ENCODE data around the gene RTL1.

The RTL1 gene

DNA sequence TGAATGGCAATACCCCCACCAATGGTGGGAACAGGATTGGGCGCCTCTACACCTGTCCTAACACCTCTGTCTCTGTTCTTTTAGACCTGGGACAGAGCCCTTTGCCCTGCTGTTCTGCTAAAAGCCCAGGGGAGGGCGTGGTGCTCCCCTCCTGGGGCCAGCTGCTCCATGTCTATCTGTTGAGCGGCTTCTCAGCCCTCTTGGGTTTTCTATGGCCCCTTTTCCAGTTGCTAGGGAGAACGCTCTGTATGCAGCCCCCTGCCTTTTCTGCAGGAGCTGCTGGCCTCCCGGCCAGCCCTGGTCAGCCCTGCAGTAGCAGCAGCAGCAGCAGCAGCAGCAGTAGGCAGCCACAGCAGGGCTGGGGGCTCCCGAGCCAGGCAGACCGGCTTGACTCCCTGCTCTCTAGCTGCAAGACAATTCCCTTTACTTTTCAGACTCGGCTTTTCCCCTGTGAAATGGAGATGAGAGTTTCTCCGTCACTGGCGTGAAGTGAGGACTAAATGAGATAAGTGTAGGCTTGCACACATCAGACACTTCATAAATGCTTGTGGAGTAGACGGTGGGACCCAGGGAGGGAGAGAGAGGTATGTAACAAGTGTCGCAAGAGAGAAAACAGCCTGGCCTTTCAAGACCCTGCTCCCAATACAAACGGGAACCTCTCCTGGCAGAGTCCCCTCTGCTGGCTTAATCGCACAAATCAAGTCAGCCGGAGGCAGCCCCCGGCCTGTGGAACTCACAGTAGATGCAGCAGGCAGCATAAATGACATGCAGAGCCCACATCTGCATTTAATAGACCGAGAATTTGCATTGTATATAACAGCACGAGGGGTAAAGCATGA lies 1.0 kb downstream of the RTL1 start:
- DNase-seq (ENCODE audit: low spot score) = no peak
- Mint-ChIP-seq H3K9me3 (no peaks in the 10 kb centered on the region), H3K4me3 (no peak overlapping the region), H3K4me1 (ENCODE audit: low read depth) (no peaks in the 10 kb centered on the region), H3K27ac (no peak overlapping the region), H3K36me3 (ENCODE audit: low read depth) (no peaks in the 10 kb centered on the region), H3K27me3 (ENCODE audit: low read depth) (peaks cover 53% of the 10 kb centered on the region)

DNA sequence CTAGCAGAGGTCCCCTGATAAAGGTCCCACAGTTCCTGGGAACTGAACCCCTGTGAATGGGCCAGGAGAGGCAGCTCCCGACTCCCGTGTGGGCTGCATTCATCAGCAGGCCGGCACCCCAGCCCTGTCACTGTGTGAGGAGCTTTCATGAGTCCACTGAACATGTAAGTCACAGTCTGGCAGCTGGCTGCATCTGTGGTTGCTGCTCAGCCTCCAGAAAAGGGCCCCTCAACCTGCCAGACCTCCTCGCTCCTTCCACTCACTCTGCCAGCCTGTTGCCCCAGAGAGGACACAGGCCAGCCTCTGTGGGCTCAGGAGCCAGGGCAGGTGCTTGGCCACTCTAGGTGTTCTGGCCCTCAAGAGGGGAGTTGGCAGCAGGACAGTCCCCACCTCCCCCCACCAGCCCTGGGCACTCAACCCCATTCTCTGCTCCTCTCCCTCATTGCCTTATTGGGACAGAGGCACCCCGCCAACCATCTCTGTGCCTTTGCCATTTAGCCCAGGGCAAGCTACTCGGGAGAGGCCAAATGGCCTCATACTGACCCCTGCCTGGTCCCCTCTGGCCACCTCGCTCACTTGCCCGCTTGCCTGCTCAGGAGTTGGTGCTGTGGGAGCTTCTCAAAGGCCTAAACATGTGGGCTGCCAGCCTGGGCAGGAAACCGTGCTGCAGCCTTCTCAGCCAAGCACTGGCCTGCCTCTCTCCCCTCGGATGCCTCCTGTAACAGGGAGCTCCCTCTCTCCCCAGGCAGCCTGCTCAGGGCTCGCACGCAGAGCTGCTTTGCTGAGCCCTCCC lies 1.9 kb downstream of the RTL1 start:
- no peak for DNase-seq (ENCODE audit: low spot score)
- Mint-ChIP-seq H3K36me3 (ENCODE audit: low read depth) (no peaks in the 10 kb centered on the region), H3K27ac (no peak overlapping the region), H3K9me3 (no peaks in the 10 kb centered on the region), H3K4me1 (ENCODE audit: low read depth) (no peaks in the 10 kb centered on the region), H3K27me3 (ENCODE audit: low read depth) (peaks cover 53% of the 10 kb centered on the region), H3K4me3 (no peak overlapping the region)

DNA sequence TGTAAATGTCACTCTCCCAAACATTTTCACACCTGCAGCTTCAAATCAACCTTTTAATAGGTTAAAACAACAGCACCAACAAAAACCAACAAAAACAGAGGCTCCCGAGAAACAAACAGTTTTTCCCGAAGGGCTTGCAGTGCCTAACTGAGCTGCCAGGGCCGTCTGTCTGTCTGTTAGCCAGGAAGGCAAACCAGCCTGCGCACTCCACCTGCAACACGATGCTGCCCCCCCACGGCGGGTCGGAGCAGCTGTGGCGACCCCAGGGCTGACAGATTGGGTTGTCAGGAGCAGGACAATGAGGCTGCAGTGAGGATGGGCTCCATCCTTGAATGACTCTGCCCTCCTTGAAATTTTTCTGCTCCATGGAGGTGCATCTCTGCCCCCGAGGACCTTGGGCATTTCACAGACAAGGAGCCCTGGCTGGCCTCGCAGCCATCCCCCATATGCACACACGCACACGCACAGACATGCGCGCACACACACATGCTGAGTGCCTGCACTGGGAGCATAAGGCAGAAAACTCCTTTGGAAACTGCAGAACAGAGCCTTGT lies 2.6 kb downstream of the RTL1 start:
- Mint-ChIP-seq H3K27me3 (ENCODE audit: low read depth) (peaks cover 53% of the 10 kb centered on the region), H3K36me3 (ENCODE audit: low read depth) (no peaks in the 10 kb centered on the region)

DNA sequence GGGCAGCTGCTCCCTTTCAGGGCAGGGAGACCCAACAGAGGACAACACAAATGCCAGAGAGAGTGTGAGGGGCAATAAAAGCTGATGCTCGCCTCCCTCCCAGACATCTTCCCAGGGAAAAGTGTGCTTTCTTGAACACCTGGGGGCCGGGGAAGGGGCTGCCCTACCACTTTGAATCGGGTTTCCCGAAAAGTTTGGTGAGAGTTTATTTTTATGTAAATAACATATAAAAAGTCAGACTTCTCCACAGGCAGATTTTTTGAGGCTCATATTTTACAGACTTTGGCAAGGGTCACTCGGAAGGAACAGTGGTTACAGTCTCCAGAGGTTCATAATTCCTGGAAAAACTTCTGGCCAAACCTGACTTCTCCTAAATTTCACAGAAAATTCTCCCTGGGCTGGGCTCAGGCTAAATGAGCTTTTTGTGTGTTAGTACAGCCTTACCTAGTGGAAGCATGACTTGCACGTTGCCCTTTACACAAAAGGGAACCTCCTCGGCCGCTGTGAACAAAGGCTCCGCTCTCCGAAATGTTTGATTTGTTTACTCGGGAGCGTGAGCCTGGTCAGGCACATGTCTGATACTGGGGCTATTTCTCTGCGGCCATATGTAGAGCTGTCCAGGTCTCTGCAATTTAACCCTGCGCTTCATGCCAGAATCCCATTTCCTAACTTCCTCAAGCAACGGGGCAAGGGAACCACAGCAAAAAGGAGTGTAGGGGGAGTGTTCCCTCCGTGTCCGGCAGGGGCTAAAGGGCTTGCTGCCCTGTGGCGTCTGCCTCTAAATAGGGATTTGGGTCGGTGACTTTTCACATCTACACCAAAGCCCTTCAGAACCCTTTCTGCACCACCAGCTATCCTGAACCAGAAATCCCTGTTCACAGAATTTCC lies 3.4 kb downstream of the RTL1 start:
- H3K4me1 Mint-ChIP-seq (ENCODE audit: low read depth) = no peaks in the 10 kb centered on the region
- DNase-seq (ENCODE audit: low spot score) = no peak
- peaks cover 47% of the 10 kb centered on the region for H3K27me3 Mint-ChIP-seq (ENCODE audit: low read depth)
- no peak overlapping the region for H3K27ac Mint-ChIP-seq
- no peaks in the 10 kb centered on the region for H3K36me3 Mint-ChIP-seq (ENCODE audit: low read depth)
- H3K4me3 Mint-ChIP-seq = no peak overlapping the region
- no peaks in the 10 kb centered on the region for H3K9me3 Mint-ChIP-seq

More for the DNA sequence above, 2.6 kb downstream of the RTL1 start:
- no peak for DNase-seq (ENCODE audit: low spot score)
- Mint-ChIP-seq H3K27ac (no peak overlapping the region), H3K4me3 (no peak overlapping the region), H3K9me3 (no peaks in the 10 kb centered on the region), H3K4me1 (ENCODE audit: low read depth) (no peaks in the 10 kb centered on the region)

DNA sequence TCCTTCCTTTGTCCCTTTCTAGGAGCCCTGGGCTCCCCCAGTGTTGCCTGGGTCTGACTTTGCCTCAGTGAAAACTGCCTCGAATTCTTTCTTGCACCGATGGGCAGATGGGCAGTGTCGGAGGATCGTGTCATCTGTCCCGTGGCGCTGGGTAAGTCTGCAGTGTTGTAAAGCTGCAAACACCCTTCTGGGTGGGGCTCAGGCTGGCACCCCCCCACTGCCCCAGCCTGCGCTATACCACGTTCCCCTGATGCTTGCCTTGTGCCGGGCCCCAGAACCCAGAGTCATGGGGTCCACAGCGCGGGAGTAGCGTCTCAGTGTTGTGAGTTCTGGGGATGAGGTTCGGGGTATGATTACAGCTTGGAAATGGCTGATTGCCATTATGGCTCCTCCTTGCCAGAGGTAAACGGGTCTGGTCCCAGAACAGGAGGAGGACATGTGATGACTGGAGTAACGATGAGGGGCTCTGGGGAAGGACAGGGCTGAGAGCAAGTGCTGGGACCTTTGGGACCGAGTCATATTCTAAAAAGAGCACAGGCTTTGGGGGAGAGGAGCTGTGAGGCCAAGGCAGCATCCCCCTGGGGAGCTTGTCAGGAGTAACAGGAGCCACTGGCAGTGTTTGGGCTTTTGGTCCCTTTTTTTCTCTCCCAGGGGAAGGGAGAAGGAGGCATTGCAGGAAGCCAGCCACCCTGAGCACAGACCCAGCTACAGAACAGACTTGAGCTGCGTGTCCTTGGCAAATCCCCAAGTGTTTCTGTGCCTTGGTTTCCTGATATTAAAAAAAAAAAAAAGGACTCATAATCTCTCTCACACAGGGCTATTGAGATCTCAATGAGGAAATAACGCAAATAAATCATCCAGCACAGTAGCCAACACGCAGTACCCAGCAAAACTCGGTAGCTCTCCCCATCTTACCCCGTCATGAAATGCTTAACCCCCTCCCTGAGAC lies 4.3 kb downstream of the RTL1 start:
- H3K9me3 Mint-ChIP-seq = no peaks in the 10 kb centered on the region
- DNase-seq (ENCODE audit: low spot score) = no peak
- no peak overlapping the region for H3K27ac Mint-ChIP-seq
- H3K4me3 Mint-ChIP-seq = no peak overlapping the region
- H3K27me3 Mint-ChIP-seq (ENCODE audit: low read depth) = peaks cover 41% of the 10 kb centered on the region
- no peaks in the 10 kb centered on the region for H3K4me1 Mint-ChIP-seq (ENCODE audit: low read depth)
- no peaks in the 10 kb centered on the region for H3K36me3 Mint-ChIP-seq (ENCODE audit: low read depth)

DNA sequence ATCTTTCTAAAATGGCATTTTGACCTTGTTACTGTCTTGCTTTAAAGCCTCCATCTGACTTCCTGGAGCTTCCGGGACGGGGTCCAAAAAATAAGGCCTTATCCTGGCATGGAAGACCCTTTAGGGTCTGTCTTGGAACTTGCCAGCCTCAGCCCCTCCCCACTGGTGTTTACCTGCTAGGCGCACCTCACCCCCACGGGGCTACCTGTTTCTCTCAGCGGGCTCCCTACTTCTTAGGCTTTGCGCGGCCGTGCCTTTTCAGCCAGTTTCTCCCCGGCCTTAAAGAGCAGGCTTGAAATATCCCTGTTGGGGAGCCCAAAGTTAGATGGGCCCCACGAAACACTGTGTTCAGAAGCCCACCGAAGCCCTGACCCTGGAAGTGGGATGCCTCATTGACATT lies 5.1 kb downstream of the RTL1 start:
- Mint-ChIP-seq H3K36me3 (ENCODE audit: low read depth) (no peaks in the 10 kb centered on the region), H3K27ac (no peak overlapping the region), H3K4me3 (no peak overlapping the region), H3K4me1 (ENCODE audit: low read depth) (no peaks in the 10 kb centered on the region), H3K27me3 (ENCODE audit: low read depth) (peaks cover 41% of the 10 kb centered on the region), H3K9me3 (no peaks in the 10 kb centered on the region)
- DNase-seq (ENCODE audit: low spot score) = no peak

DNA sequence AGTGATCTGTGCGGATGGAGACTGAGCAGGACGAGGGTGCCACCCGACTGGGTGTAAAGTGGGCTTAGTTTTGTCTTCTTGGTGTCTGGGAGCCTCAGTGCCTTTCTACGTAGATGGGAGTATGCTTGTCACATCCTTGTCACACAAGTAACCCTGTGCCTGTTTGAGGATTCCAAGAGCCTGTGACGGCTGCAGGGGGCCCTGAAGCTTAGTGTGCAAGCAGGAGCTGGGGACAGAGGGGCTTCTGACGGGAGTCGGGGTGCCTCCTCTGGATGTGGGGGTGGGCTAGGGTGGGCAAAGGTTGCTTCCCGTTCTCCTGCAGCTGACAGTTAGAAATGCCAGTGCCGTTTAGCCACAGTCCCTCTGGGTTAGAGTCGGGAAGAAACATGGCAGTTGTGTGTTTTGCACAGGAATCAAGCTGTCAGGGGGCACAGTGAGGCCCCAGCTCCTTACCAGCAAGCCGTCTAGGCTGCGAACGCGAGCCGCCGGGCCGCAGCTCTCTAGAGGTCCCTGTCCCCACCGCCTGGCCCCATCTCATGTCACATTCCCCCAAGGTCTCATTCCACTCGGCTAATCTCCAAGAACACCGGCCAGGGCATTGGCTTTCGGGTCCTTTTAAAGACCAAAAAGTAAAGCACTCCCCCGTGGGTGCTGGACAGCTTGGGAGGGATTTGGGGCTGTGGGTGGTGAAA lies 7.0 kb downstream of the RTL1 start:
- Mint-ChIP-seq H3K4me3 (no peak overlapping the region), H3K36me3 (ENCODE audit: low read depth) (no peaks in the 10 kb centered on the region), H3K9me3 (no peaks in the 10 kb centered on the region), H3K4me1 (ENCODE audit: low read depth) (no peaks in the 10 kb centered on the region), H3K27ac (no peak overlapping the region), H3K27me3 (ENCODE audit: low read depth) (peaks cover 30% of the 10 kb centered on the region)
- no peak for DNase-seq (ENCODE audit: low spot score)

DNA sequence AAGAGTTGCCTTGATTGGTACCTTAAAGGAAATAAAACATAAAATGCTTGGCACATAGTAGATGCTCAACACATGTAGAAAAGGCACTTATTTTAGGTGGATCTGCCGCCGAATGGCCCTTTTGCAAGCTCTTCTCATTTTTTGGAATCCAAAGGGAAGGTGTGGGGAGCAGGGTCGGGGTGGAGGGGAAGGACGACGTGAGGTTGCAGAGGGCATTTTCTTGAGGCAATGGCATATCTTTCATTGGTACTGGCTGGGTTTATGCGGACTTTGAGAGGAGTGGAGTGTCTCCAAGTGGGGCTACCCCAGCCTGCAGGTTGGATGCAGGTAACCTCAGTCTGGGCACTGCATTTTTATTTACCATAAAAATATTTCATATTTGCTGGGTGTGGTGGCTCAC lies 8.1 kb downstream of the RTL1 start:
- DNase-seq (ENCODE audit: low spot score) = no peak
- Mint-ChIP-seq H3K9me3 (no peaks in the 10 kb centered on the region), H3K4me3 (no peak overlapping the region), H3K4me1 (ENCODE audit: low read depth) (no peaks in the 10 kb centered on the region), H3K27me3 (ENCODE audit: low read depth) (peaks cover 22% of the 10 kb centered on the region), H3K27ac (no peak overlapping the region), H3K36me3 (ENCODE audit: low read depth) (no peaks in the 10 kb centered on the region)

DNA sequence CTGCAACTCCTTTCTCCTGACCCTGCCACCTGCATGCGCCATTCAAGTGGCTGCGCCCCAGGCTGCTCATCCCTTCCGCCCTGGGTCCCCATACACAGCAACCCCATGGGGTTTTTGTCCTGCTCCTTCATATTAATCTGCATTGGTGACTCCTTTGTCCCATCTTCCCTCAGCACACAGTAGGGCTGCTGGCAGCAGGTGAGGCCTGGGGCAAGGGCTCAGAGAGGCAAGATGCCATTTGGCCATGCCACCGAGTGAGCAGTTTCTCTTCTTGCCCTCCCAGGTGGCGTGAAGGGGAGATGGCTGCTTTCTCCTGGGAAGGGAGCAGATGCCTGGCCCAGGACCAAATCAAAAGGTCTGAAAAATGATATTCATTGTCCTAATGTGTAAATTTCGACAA lies 9.1 kb downstream of the RTL1 start:
- H3K27me3 Mint-ChIP-seq (ENCODE audit: low read depth) = peaks cover 13% of the 10 kb centered on the region
- H3K4me3 Mint-ChIP-seq = no peak overlapping the region
- H3K9me3 Mint-ChIP-seq = no peaks in the 10 kb centered on the region
- no peaks in the 10 kb centered on the region for H3K36me3 Mint-ChIP-seq (ENCODE audit: low read depth)
- H3K4me1 Mint-ChIP-seq (ENCODE audit: low read depth) = no peaks in the 10 kb centered on the region
- no peak for DNase-seq (ENCODE audit: low spot score)
- H3K27ac Mint-ChIP-seq = no peak overlapping the region

DNA sequence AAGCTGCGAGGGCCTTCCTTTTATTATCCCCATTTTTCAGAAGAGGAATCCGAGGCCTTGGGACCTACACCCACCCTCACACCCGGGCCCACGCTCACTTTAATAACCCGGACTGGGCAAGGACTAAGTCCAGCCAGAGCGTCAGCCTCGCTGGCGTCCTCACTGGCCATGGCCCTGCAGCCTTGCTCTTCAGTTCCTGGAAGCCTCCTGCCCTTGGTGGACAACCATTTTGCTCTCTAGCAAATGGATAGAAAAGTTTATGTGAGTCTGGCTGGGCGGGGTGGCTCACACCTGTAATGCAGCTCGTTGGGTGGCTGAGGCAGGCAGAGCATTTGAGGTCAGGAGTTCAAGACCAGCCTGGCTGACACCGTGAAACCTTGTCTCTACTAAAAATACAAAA lies 9.8 kb downstream of the RTL1 start:
- H3K4me3 Mint-ChIP-seq = no peak overlapping the region
- no peak overlapping the region for H3K27ac Mint-ChIP-seq
- no peak for DNase-seq (ENCODE audit: low spot score)
- no peaks in the 10 kb centered on the region for H3K36me3 Mint-ChIP-seq (ENCODE audit: low read depth)
- H3K4me1 Mint-ChIP-seq (ENCODE audit: low read depth) = no peaks in the 10 kb centered on the region
- H3K9me3 Mint-ChIP-seq = no peaks in the 10 kb centered on the region
- H3K27me3 Mint-ChIP-seq (ENCODE audit: low read depth) = peaks cover 8% of the 10 kb centered on the region

DNA sequence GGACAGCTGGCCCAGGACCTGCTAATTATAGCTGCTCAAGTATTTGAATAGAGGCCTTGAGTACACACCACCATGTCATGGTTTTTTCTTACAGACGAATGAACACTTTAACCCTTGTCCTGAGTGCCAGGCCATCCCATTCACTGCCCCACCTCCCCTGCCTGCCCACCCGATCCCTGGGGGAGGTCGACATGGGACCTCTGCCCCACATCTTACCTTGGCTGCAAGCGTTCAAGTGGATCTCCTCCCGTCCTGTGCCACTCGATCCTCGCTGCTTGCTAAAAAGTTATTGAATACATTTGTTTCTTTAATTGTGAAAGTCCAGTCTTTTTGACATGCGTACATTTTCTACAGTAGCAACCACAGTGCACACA lies 10.3 kb downstream of the RTL1 start:
- no peak for DNase-seq (ENCODE audit: low spot score)
- Mint-ChIP-seq H3K4me1 (ENCODE audit: low read depth) (no peaks in the 10 kb centered on the region), H3K27me3 (ENCODE audit: low read depth) (peaks cover 6% of the 10 kb centered on the region), H3K27ac (no peak overlapping the region), H3K9me3 (no peaks in the 10 kb centered on the region), H3K36me3 (ENCODE audit: low read depth) (no peaks in the 10 kb centered on the region), H3K4me3 (no peak overlapping the region)

DNA sequence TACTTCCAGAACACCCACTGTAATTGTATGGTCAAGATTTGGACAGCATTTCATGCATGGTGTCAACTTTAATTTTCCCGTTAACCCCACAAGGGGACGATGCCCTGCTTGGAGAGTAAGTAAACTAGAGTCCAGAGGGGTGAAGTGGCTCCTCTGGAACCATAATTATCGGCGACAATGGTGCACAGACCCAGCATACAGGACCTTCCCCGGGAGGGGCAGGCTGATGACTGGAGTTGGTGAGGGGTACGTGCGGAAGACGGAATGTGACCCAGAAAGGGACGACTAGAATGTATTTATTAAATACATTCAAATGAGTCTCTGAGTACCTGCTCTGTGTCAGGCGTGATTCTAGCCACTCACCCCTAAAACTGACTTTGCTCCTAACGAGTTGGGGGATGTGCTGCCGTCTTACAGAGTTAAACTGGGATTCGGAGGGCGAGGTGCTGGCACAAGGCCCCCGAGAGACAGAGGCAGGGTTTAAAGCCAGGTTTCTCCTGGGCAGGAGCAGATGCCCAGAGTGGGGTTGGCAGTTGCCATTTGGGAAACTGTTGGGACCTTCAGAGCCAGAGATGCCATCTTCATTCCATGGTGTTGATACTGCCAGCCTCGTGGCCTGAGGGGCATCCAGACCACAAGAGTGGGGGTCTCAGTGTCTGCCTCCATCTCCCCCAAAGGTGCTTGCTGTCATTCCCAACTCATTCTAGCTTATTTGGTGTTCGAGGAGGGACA lies 10.9 kb downstream of the RTL1 start:
- Mint-ChIP-seq H3K36me3 (ENCODE audit: low read depth) (no peaks in the 10 kb centered on the region), H3K4me3 (no peak overlapping the region), H3K27me3 (ENCODE audit: low read depth) (peaks cover 3% of the 10 kb centered on the region)

More for the DNA sequence above, 10.9 kb downstream of the RTL1 start:
- Mint-ChIP-seq H3K27ac (no peak overlapping the region), H3K4me1 (ENCODE audit: low read depth) (no peaks in the 10 kb centered on the region), H3K9me3 (no peaks in the 10 kb centered on the region)
- no peak for DNase-seq (ENCODE audit: low spot score)
